Measurements from ENCODE around the gene UIMC1.
"Not testable (repeated sequence)": the region's sequence is repeated elsewhere in the genome, so short reads cannot be mapped to it uniquely, and the experiment has no call there.

The UIMC1 gene

DNA sequence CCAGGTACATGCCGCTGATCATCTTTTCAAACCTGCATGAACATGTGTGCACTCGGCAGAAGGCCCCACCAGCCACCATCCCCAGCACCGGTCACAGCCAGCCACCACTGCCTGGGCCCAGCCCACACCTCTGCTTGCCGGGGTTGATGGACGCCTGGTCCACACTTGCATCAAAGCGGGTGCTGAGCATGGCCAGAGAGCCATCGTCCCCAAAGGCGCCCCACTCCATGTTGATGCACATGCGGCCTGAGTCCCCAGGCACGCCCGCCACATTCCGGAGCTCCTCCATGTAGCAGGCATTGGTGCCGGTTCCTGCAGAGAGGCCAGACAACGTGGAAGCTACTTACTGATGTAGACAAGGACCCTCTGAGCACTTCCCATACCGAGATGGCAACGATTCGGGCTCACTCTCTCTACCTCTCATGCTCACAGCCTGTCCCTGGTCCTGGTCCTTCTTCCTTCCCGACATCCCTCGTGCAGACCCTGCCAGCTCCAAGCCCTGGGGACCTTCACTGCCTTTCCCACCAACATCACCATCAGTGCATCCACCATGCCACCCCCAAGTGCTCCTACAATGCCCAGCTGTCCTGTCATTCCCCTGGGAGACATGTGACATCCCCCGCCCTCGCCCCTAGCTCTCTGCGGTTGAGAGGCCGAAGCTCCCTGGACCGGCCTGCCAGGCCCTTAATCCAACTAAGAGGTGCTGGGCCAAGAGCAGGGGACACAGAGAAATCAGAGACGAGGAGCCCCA lies 124.6 kb downstream of the UIMC1 start:
- DNase-seq = no peak

- no peak for DNase-seq
Measured at GRCh38 chr5:176881021-176881749, 125.4 kb downstream of the UIMC1 start.

DNA sequence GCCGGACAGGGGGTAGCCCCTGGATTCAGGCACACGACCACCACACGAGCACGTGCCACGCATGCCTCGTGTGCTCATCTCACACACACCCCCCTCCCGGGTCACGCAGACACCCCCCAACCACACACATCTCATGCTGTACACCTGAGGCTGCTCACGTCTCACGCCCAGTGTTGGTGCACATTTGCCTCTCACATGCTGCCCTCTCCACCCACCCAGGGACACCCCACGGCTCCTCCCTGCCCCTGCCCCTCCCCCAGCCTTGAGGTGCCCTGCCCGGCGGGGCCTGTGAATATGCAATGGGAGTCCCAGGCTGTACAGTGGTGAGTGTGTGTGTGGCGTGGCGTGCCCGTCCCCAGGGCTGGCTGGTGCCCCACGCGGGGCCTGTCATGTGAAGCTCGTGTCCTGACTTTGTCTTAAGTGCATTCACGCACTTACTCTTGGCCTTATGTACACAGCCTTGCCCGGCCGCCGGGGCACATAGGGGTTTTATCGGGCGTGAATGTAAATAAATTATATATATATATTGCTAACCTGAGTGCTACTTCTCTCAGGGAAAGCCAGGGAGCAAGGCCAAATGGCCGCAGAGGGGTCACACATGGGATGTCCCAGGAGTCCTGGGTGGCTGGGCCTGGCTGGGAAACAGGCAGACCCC lies 126.1 kb downstream of the UIMC1 start:
- no peak for DNase-seq

GRCh38 chr5:176879663-176880361 lies 126.8 kb downstream of the UIMC1 start:
- DNase-seq = no peak

GRCh38 chr5:176878906-176879662 lies 127.5 kb downstream of the UIMC1 start:
- no peak for DNase-seq

GRCh38 chr5:176878463-176878862 lies 128.1 kb downstream of the UIMC1 start:
- DNase-seq = no peak

DNA sequence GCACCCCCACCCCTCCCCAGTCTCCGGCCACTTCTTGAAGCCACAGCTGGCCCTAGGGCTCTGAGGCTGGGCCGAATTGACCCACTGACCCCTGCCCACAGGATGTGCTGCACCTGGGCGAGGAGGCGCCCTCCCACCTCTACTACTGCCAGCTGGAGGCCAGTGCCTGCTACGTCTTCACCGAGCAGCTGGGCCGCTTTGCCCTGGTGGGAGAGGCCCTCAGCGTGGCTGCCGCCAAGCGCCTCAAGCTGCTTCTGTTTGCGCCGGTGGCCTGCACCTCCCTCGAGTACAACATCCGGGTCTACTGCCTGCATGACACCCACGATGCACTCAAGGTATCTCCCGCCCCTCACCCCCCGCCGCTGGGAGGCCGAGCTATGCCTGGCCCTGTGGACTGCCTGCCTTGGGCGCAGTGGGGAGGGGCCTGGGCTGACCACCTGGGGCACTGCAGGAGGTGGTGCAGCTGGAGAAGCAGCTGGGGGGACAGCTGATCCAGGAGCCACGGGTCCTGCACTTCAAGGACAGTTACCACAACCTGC lies 128.7 kb downstream of the UIMC1 start:
- no peak for DNase-seq

- no peak for DNase-seq
Measured at GRCh38 chr5:176876506-176877431, 129.8 kb downstream of the UIMC1 start.

DNA sequence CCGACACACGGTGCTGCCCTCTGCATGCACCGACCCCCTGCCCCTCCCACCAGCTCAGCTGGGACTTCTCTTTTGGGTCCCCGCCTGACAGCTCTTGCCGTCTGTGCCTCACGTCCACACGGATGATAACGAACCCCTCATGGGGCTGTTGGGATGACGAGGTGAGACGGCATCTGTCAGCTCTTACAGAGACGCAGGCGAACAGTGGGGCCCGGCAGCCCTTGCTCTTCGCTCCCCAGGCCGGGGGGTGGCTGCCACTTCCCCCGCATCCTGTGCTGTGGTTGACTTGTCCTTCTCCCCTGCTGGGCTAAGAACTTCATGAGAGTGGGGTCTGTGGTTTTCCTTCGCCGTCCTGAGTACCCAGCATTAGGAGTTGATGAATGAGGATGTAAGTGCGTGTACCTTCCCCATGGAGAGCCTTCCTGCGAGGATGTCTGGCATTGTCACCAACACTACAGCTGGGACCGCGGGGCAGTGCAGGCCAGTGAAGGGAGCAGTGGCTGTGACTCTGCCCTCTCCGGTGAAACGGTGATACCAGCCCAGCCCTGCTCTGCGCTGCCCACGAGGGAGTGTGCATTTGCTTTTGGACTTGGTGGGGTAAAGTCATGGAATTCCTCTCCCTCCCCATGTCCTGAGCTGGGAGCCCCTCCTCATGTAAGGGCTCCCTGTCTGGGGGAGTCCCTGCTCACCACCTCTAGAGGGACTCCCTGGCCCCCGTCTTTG lies 130.6 kb downstream of the UIMC1 start:
- no peak for DNase-seq

GRCh38 chr5:176875014-176875550 lies 131.5 kb downstream of the UIMC1 start:
- DNase-seq = no peak

- no peak for DNase-seq
Measured at GRCh38 chr5:176874198-176874780, 132.3 kb downstream of the UIMC1 start.

- no peak for DNase-seq
Measured at GRCh38 chr5:176873541-176874172, 132.9 kb downstream of the UIMC1 start.

GRCh38 chr5:176873011-176873410 lies 133.6 kb downstream of the UIMC1 start:
- DNase-seq = not testable (repeated sequence)

DNA sequence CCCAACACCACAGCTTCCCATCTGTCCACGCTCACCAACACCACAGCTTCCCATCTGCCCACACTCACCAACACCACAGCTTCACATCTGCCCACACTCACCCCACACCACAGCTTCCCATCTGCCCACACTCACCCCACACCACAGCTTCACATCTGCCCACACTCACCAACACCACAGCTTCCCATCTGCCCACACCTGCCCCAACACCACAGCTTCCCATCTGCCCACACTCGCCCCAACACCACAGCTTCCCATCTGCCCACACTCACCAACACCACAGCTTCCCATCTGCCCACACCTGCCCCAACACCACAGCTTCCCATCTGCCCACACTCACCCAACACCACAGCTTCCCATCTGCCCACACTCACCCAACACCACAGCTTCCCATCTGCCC lies 134.0 kb downstream of the UIMC1 start:
- DNase-seq = not testable (repeated sequence)

GRCh38 chr5:176870644-176871043 lies 135.9 kb downstream of the UIMC1 start:
- not testable (repeated sequence) for DNase-seq

DNA sequence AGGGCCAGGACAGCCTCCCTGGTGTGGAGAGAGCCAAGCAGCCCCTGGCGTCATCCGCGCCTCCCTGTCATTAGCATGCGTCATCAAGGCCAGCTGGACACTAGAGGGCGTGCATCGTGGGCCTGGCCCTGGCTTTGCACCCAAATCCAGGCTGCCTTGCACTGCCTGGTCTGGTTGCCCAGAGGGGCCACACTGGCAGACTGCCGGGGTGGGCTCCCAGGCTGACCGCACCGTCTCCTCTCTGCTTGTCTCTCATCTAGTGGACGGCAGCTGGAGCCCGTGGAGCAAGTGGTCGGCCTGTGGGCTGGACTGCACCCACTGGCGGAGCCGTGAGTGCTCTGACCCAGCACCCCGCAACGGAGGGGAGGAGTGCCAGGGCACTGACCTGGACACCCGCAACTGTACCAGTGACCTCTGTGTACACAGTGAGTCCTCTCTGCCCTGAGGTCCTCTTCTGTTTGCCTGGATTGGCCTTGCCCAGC lies 136.4 kb downstream of the UIMC1 start:
- DNase-seq = no peak

DNA sequence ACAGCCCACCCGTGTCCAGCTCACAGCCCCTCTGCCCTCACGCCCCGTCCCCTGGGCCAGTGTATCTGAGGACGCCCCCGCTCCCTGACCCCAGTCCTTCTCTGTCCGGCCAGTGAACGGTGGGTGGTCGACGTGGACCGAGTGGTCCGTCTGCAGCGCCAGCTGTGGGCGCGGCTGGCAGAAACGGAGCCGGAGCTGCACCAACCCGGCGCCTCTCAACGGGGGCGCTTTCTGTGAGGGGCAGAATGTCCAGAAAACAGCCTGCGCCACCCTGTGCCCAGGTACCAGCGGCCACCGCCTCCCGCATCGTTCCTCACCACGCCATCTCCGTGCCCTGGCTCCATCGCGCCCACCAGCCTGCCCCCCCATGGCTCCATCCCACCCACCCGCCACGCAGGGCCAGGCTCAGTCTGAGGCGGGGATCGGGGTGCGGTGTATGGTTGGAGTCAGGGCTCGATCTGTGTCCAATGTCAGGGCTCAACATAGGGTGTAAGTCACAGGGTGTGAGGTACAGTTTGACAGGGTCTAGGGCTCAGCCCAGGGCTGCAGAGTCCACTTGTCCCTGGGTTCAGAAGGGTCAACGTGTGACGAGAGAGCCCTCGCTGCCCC lies 137.0 kb downstream of the UIMC1 start:
- no peak for DNase-seq

DNA sequence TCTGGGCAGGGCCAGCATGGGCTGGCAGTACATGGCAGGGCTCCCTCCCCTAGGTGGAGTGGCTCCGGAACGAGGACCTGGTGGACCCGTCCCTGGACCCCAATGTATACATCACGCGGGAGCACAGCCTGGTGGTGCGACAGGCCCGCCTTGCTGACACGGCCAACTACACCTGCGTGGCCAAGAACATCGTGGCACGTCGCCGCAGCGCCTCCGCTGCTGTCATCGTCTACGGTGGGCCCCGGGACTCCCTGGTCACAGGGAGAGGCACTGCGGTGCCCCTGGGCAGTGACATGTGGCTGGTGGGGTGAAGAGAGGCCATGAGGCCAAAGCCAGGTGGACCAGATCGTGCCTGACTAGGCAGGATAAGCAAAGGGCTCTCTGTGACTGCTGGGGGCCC lies 137.8 kb downstream of the UIMC1 start:
- DNase-seq = no peak

GRCh38 chr5:176868126-176868525 lies 138.5 kb downstream of the UIMC1 start:
- DNase-seq = no peak

All from activated effector memory CD4-positive, alpha-beta T cell treated with Interleukin-2 at 50 U/mL for 16 hours (primary cell).